Kasumi-1 (cell line): ENCODE results near the gene GKN2.
A peak's percentile ranks its signal among the peaks of the same experiment; 100 is the strongest.
"Not testable (repeated sequence)": the region's sequence is repeated elsewhere in the genome, so short reads cannot be mapped to it uniquely, and the experiment has no call there.

ENCODE experiments used
- DNase-seq, 2 experiments: peaks; one replicate each; lab custom pipeline; 2025; lab: John Stamatoyannopoulos, UW

The GKN2 gene

DNA sequence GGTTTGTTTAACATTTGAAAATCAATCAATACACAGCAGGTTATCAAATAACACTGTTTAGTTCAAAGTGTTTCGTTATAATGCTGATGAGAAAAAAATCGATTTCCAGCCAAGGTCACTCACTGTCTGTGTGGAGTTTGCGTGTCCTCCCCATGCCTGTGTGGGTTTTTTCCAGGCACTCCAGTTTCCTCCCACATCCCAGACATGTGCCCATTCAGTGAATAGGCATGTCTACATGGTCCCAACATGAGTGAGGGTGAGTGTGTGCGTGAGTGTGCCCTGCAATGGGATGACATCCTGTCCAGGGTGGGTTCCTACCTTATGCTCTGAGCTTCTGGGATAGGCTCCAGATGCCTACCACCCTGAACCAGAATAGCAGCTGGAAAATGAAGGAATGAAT, 8.7 kb upstream of the GKN2 start:
- DNase-seq: no peak

DNA sequence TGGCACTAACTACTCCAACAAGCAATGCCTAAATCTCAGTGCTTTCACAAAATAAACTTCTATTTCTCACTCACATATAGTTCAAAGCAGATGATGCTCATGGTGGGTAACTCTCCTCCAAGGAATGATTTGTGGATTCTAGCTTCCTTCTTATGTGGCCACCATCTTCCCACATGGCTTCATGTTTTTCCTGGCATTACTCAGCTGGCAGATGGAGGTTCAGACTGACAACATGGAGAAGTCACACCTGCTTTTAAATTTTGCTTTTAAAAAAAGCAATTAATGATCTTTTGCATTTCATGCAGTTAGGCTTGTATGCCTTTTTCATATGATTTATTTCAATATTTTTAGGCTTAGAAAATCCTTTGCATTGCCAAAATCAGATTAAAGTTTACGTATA, 6.3 kb upstream of the GKN2 start:
- no peak for DNase-seq

DNA sequence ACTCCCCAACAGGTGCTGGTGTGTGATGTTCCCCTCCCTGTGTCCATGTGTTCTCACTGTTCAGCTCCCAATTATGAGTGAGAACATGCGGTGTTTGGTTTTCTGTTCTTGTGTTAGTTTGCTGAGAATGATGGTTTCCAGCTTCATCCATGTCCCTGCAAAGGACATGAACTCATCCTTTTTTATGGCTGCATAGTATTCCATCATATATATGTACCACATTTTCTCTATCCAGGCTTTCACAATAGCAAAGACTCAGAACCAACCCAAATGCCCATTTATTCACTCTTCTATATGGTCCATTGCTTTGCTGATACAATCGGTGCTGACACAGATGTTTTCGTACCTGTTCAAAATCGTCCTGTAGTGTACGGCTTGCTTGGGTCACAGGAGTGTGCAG, 2.7 kb upstream of the GKN2 start:
- not testable (repeated sequence) for DNase-seq

DNA sequence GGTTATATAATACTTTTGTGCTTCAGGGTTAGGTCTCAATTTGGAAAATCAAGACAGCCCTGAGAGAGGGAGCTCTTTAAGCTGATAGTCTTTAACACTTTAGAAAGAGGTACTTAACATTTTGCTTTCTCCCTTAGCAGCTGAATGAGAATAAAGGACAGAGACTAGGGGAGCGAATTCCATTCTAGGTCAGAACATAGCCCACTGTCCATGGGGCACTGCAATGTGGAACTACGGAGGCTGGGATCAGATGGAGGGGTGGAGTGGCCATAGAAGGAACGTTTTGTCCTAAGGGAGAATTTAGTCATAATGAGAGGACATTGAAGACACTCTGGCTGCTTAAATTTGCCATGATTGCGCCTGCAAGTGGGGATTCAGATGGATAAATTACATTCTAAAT, 794 bp downstream of the GKN2 start:
- DNase-seq: no peak

DNA sequence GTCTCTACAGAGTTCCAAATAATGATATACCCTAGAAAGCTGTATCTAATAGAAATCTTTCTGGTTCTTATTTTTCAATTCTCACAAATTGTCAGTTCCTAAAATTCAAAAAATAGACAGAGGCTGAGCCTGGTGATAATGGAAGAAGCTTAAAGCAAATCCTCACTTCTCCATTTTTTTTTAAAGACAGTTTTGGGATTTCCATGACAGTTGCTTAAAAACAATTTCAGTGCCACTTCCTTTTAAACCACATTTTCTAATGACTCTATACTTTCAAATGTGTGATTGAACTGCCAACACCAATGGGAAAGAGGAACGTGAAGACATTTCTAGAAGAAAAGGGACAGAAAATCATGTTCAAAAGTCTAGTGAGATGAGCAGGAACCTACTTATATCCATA, 4.0 kb downstream of the GKN2 start:
- no peak for DNase-seq

DNA sequence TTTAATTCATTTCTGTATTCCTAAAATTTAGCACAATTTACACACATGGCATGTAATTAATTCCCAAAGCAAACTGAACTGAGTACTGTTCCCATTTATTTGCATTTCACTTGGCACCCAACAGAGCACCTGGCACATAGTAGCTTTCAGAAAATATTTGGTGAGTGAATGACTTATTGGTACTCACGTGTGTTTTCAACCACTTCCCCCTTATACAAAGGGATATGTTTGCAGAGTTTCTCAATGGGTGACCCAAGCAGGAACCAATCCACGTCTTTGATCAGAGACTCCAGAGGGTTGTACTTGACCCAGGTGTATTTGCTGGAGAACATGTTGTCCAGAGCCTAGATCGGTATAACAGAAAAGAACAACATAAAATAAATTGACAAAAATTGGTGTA, 6.6 kb downstream of the GKN2 start:
- no peak for DNase-seq

- DNase-seq: peak; percentile 78 to 84
Measured at GRCh38 chr2:68943581-68944568, 8.8 kb downstream of the GKN2 start.

GRCh38 chr2:68942827-68943226, 9.9 kb downstream of the GKN2 start:
- DNase-seq: no peak

DNA sequence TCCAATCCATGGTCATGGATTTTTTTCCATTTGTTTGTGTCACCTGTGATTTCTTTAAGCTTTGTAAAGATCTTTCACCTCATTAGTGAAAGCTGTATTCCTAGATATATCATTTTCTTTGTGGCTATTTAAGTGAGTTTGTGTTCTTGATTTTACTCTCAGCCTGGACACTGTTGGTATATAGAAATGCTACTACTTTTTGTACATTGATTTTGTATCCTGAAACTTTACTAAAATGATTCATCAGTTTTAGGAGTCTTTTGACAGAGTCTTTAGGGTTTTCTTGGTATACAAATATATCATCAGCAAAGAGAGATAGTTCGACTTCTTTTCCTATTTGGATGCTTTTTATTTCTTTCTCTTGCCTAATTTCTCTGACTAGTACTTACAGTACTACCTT, 12.3 kb downstream of the GKN2 start:
- DNase-seq: no peak

- no peak for DNase-seq
Measured at GRCh38 chr2:68939962-68940361, 12.7 kb downstream of the GKN2 start.

DNA sequence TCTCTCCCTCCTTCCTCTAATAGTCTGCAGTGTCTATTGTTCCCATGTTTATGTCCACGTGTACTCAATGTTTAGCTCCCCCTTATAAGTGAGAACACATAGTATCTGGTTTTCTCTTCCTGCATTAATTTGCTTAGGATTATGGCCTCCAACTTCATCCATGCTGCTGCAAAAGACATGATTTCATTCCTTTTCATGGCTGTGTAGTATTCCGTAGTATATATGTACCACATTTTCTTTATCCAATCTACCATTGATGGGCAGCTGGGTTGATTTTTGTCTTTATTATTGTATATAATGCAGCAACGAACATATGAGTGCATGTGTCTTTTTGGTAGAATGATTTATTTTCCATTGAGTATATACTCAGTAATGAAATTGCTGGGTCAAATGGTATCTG, 13.8 kb downstream of the GKN2 start:
- no peak for DNase-seq

DNA sequence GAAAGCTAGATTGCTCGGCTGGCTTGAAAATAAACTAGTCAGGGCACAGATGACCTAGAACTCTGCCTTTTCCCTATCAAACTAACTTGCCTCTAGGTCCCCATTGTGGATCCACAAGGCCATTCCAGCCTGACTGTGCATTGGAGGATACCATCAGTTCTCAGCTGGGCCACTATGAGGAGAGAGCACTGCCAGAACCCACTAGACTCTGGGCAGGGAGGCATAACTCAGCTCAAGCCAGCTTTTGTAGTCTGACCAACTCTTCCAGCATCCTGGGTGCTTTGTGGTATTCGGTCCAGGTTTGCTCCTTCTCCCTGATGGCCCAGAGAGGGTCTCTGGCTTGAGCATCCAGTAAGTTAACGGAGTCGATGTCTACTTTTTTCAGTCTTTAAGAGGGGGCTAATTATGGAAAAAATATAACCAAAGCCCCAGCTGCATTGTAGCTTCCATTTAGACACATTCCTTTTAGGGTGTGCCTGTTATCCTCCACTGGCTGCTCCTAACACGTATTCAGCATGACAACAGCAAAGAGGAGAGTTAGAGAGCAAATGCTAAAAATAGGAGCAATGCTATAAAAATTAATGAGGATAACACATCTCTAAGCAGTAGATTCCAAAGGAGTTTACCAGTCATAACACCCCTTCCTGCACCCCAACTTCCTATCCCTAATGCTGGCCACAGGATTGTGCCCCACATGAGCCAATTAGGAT, 15.2 kb downstream of the GKN2 start:
- no peak for DNase-seq

DNA sequence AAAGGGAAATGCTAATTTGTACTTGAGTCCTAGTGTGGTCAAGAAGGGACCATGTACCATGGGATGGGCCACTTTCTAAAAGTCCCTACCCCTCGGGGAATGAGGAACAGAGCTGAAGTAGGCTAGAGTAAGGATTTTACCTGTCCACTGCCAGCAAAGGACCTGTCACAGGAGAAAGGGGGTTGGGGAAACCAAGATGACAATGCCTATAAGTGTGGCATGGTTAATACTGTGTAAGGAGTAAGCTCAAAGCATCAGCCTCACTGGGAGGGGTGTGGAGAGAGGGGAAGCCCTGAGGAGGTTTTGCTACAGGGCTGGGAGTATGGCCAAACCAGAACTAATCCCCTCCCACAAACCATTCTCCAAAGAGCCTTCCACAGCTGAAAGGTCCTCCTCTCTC, 15.8 kb downstream of the GKN2 start:
- DNase-seq: no peak

- DNase-seq: no peak
Measured at GRCh38 chr2:68936427-68936826, 16.3 kb downstream of the GKN2 start.

DNA sequence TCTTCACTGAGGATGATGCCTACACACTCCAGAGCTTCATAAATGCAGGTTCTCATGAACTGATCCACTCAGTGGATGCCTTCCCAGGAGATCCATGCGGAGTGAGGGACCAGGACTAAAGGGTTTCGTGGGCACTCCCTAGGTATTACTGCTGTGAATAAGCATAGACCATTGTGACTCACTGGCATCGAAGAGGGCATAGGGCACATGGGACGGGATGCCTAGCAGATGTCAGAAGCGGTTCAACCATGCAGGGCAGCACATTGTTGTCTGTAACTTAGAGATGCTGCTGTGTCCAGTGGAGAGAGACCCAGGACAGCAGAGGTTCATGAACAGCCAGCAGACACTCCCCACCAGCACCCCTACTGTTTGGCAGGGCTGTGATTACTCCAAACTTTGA, 17.2 kb downstream of the GKN2 start:
- DNase-seq: no peak

- DNase-seq: no peak
Measured at GRCh38 chr2:68934021-68934420, 18.7 kb downstream of the GKN2 start.

DNA sequence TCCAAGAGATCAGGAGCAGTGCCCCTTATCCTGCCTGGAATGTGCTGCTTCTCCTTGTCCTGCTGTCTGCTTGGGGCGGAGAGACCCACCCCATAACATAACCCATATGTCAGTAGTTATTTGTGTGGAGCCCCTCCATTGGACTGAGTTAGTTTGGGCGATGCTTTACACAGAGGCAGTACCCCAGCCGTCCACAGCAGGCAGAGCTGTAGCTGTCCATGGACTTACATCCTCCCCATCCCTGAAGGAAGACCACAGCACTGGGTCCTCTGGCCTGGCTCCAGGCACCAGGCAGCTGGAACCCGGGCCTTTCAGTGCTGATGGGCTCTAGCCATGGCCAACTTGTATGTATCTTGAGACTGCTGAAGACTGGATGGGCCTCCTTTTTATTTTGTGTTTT, 20.3 kb downstream of the GKN2 start:
- no peak for DNase-seq

DNA sequence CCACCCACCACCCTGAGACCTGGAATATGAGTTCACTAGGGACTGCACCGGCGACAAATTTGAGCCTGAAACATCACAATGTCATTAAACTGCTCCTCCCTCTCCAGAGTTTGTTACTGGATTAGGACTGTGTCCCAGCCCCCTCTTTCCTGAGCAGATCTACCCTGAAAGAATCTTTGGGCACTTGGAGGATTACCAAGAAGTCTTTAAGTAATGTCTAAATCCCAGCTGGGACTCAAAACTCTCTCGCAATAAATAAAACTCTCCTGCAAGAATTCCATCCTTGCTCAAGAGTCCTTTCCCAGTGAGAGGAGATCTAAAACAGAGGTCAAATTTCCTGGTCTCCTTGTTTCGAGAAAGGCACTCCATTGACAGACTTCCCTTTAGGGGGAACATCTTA, 20.9 kb downstream of the GKN2 start:
- no peak for DNase-seq

DNA sequence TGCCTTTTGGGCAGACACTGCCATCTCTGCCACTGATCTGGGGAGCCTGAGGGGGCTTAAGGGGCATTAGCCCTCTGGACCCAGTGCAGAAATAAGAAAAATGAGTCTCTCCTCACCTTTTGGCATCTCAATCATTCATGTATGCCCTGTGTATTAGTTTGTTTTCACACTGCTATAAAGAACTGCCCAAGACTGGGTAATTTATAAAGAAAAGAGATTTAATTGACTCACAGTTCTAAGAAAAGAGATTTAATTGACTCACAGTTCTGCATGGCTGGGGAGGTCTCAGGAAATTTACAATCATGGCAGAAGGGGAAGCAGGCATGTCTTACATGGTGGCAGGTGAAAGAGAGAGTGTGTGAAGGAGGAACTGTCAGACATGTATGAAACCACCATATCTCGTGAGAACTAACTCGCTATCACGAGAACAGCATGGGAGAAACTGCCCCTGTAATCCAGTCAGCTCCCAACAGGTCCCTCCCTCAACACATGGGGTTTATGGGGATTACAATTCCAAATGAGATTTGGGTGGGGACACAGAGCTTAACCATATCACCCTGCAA, 21.5 kb downstream of the GKN2 start:
- DNase-seq: no peak

- no peak for DNase-seq
Measured at GRCh38 chr2:68926796-68927195, 25.9 kb downstream of the GKN2 start.

DNA sequence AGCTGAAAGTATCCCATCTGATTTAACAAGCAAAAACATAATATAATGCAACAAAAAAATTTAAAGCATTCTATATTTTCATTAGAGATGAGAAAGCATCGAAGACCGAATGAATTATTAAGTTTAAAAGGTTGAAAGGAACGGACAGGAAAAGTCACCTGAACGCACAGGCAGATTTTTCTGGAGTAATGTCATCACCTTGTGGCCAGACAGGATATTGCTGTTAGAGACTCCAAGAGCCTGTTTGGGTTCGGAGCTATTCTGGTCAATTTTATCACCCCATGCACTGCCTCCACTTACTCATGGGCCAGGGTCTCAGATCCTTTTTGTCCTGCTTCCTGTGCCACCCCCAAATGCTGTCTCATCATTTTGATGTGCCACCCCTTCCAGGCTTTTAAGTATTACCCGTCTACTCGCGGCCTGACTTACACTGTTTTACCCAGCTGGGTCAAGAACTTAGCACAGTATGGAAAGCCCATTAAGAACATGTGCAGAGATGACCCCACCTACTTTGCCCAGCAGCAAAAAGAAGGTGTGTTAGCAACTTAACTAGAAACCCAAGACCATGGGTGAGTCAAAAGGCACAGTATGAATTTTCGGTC, 27.3 kb downstream of the GKN2 start:
- peak; percentile 62 to 66 for DNase-seq

DNA sequence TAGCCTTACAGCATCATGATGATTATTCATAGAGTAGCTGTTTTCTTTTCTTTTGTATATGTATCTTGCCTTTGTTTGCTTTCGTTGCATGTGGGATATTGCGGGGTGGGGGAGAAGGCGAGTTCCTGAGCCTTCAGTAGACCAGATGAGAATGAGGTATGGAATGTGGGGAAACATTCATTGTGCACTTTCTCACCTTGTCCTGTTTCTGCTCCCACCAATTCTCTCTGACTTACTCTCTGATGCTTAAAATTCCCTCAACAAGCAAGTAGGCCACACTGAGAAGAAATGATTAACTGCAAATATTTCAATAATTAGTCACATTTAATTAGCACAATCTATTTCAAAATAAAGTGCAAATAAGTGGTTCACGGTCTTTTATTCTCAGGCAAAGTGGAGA, 31.0 kb downstream of the GKN2 start:
- DNase-seq: no peak
